Measurements from ENCODE around the gene LRRFIP1.

Gene LRRFIP1

GRCh38 chr2:237708491-237708890 lies 81.1 kb downstream of the LRRFIP1 start:
- TF ChIP-seq EP300 (IDR thresholded peaks at IDR 0.05; ENCODE audit: borderline replicate concordance) (no peak), YY1 (IDR thresholded peaks at IDR 0.05; ENCODE audit: low read depth) (no peak), MAX (IDR thresholded peaks at IDR 0.05) (no peak), CEBPB (IDR thresholded peaks at IDR 0.05) (no peak), REST (IDR thresholded peaks at IDR 0.05; ENCODE audit: low read depth) (no peak), RAD21 (IDR thresholded peaks at IDR 0.05; ENCODE audit: low read depth) (no peak), USF1 (IDR thresholded peaks at IDR 0.05) (no peak), TCF12 (IDR thresholded peaks at IDR 0.05; ENCODE audit: low read depth) (no peak), TEAD4 (IDR thresholded peaks at IDR 0.05) (no peak), EGR1 (IDR thresholded peaks at IDR 0.05) (no peak), CREB1 (IDR thresholded peaks at IDR 0.05; ENCODE audit: low read depth) (no peak), ZBTB7A (IDR thresholded peaks at IDR 0.05; ENCODE audit: low read depth) (no peak), TAF1 (IDR thresholded peaks at IDR 0.05; ENCODE audit: low read depth) (no peak), NFIC (IDR thresholded peaks at IDR 0.05) (no peak), FOXM1 (IDR thresholded peaks at IDR 0.05; ENCODE audit: borderline replicate concordance, low read depth) (no peak)

- TF ChIP-seq TCF12 (IDR thresholded peaks at IDR 0.05; ENCODE audit: low read depth) (no peak), TEAD4 (IDR thresholded peaks at IDR 0.05) (no peak), ZBTB7A (IDR thresholded peaks at IDR 0.05; ENCODE audit: low read depth) (no peak), CEBPB (IDR thresholded peaks at IDR 0.05) (no peak), MAX (IDR thresholded peaks at IDR 0.05) (no peak), EP300 (IDR thresholded peaks at IDR 0.05; ENCODE audit: borderline replicate concordance) (no peak), RAD21 (IDR thresholded peaks at IDR 0.05; ENCODE audit: low read depth) (no peak), REST (IDR thresholded peaks at IDR 0.05; ENCODE audit: low read depth) (no peak), CREB1 (IDR thresholded peaks at IDR 0.05; ENCODE audit: low read depth) (no peak), EGR1 (IDR thresholded peaks at IDR 0.05) (no peak), USF1 (IDR thresholded peaks at IDR 0.05) (no peak), NFIC (IDR thresholded peaks at IDR 0.05) (no peak)
Measured at GRCh38 chr2:237708961-237709360, 81.6 kb downstream of the LRRFIP1 start.

- no peak for TF ChIP-seq YY1 (IDR thresholded peaks at IDR 0.05; ENCODE audit: low read depth)
- TF ChIP-seq RAD21 (IDR thresholded peaks at IDR 0.05; ENCODE audit: low read depth), result no peak
- TF ChIP-seq CREB1 (IDR thresholded peaks at IDR 0.05; ENCODE audit: low read depth), result no peak
- TF ChIP-seq EGR1 (IDR thresholded peaks at IDR 0.05), result no peak
- TF ChIP-seq ZBTB7A (IDR thresholded peaks at IDR 0.05; ENCODE audit: low read depth), result no peak
- TF ChIP-seq USF1 (IDR thresholded peaks at IDR 0.05), result no peak
- TF ChIP-seq CEBPB (IDR thresholded peaks at IDR 0.05), result no peak
Measured at GRCh38 chr2:237711458-237712150, 84.2 kb downstream of the LRRFIP1 start.

- TF ChIP-seq REST (IDR thresholded peaks at IDR 0.05; ENCODE audit: low read depth), result no peak
- no peak for TF ChIP-seq RAD21 (IDR thresholded peaks at IDR 0.05; ENCODE audit: low read depth)
- TF ChIP-seq CEBPB (IDR thresholded peaks at IDR 0.05), result no peak
- no peak for TF ChIP-seq EP300 (IDR thresholded peaks at IDR 0.05; ENCODE audit: borderline replicate concordance)
- no peak for TF ChIP-seq USF1 (IDR thresholded peaks at IDR 0.05)
- TF ChIP-seq YY1 (IDR thresholded peaks at IDR 0.05; ENCODE audit: low read depth), result no peak
- TF ChIP-seq NFIC (IDR thresholded peaks at IDR 0.05), result no peak
- no peak for TF ChIP-seq EGR1 (IDR thresholded peaks at IDR 0.05)
- TF ChIP-seq TEAD4 (IDR thresholded peaks at IDR 0.05), result no peak
- no peak for TF ChIP-seq TCF12 (IDR thresholded peaks at IDR 0.05; ENCODE audit: low read depth)
- TF ChIP-seq CREB1 (IDR thresholded peaks at IDR 0.05; ENCODE audit: low read depth), result no peak
- TF ChIP-seq MAX (IDR thresholded peaks at IDR 0.05), result no peak
Measured at GRCh38 chr2:237712477-237713377, 85.3 kb downstream of the LRRFIP1 start.
